DMS 273 treated with DMSO at 0.1 percent for 48 hours (cell line): Measurements from ENCODE around the gene TRIM8.

ENCODE experiments used
- DNase-seq: peaks from one replicate; lab custom pipeline; 2025; lab: John Stamatoyannopoulos, UW

TRIM8 gene

GRCh38 chr10:102644066-102644645 lies at the start of gene TRIM8:
TRIM8 (plus strand) TSS chr10:102644479; CDS start chr10:102644618, 139 bp downstream.
- DNase-seq = no peak

GRCh38 chr10:102595293-102595692 lies 49.0 kb upstream of the TRIM8 start:
- no peak for DNase-seq

GRCh38 chr10:102595897-102596296 lies 48.4 kb upstream of the TRIM8 start:
- no peak for DNase-seq

- DNase-seq = no peak
Measured at GRCh38 chr10:102596506-102596971, 47.7 kb upstream of the TRIM8 start.

- DNase-seq = no peak
Measured at GRCh38 chr10:102597131-102597991, 46.9 kb upstream of the TRIM8 start.

GRCh38 chr10:102598243-102598642 lies 46.0 kb upstream of the TRIM8 start:
- DNase-seq = no peak

- no peak for DNase-seq
Measured at GRCh38 chr10:102599565-102600327, 44.5 kb upstream of the TRIM8 start.

- DNase-seq = no peak
Measured at GRCh38 chr10:102600816-102601215, 43.5 kb upstream of the TRIM8 start.

GRCh38 chr10:102601639-102602038 lies 42.6 kb upstream of the TRIM8 start:
- no peak for DNase-seq

GRCh38 chr10:102602272-102603045 lies 41.8 kb upstream of the TRIM8 start:
- DNase-seq = no peak

GRCh38 chr10:102603946-102604345 lies 40.3 kb upstream of the TRIM8 start:
- DNase-seq = no peak

GRCh38 chr10:102604439-102604841 lies 39.8 kb upstream of the TRIM8 start:
- no peak for DNase-seq

- DNase-seq = no peak
Measured at GRCh38 chr10:102605712-102606111, 38.6 kb upstream of the TRIM8 start.

GRCh38 chr10:102608487-102608886 lies 35.8 kb upstream of the TRIM8 start:
- DNase-seq = no peak

- no peak for DNase-seq
Measured at GRCh38 chr10:102610441-102610887, 33.8 kb upstream of the TRIM8 start.

GRCh38 chr10:102611514-102612087 lies 32.7 kb upstream of the TRIM8 start:
- DNase-seq = no peak

- no peak for DNase-seq
Measured at GRCh38 chr10:102612964-102613275, 31.4 kb upstream of the TRIM8 start.

GRCh38 chr10:102613286-102613685 lies 31.0 kb upstream of the TRIM8 start:
- no peak for DNase-seq

- no peak for DNase-seq
Measured at GRCh38 chr10:102613785-102614184, 30.5 kb upstream of the TRIM8 start.

- no peak for DNase-seq
Measured at GRCh38 chr10:102614888-102615287, 29.4 kb upstream of the TRIM8 start.

GRCh38 chr10:102615361-102615760 lies 28.9 kb upstream of the TRIM8 start:
- DNase-seq = no peak
